GM20000 (cell line): Measurements from ENCODE around the gene THOC2.
"Not testable (repeated sequence)": the region's sequence is repeated elsewhere in the genome, so short reads cannot be mapped to it uniquely, and the experiment has no call there.

ENCODE experiments used
- DNase-seq: peaks from one replicate; pipeline ENCODE4 v3.0.0; 2012; ENCODE audit warnings: low spot score
- TF ChIP-seq, protein P1 (sequence below): IDR thresholded peaks from 2 replicates; pipeline ENCODE4 v1.5.1; 2012; ENCODE audit warnings: mild to moderate bottlenecking, control low read depth; ENCODE audit errors: extremely low read depth, missing control alignments

Gene THOC2

DNA sequence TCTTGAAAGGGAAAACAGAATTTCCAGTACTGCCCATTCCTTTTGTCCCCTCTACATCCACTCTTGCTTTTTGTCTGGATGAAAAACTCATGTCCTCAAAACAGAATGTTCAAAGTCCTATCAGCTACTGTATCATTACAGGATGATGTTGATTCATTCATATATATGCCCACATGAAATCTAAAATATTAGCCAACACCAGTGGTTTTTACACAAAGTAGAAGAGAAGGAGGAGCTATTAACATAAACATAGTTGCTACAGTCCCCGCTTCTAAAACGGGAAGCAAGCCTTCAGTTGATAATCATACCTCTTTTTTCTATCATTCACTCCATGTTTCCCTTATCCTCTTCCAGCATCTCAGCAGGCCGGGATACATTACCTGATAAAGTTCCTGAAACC is 7.7 kb upstream of the THOC2 start:
- no peak for DNase-seq
- TF ChIP-seq, protein P1, sequence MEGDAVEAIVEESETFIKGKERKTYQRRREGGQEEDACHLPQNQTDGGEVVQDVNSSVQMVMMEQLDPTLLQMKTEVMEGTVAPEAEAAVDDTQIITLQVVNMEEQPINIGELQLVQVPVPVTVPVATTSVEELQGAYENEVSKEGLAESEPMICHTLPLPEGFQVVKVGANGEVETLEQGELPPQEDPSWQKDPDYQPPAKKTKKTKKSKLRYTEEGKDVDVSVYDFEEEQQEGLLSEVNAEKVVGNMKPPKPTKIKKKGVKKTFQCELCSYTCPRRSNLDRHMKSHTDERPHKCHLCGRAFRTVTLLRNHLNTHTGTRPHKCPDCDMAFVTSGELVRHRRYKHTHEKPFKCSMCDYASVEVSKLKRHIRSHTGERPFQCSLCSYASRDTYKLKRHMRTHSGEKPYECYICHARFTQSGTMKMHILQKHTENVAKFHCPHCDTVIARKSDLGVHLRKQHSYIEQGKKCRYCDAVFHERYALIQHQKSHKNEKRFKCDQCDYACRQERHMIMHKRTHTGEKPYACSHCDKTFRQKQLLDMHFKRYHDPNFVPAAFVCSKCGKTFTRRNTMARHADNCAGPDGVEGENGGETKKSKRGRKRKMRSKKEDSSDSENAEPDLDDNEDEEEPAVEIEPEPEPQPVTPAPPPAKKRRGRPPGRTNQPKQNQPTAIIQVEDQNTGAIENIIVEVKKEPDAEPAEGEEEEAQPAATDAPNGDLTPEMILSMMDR = no peak

DNA sequence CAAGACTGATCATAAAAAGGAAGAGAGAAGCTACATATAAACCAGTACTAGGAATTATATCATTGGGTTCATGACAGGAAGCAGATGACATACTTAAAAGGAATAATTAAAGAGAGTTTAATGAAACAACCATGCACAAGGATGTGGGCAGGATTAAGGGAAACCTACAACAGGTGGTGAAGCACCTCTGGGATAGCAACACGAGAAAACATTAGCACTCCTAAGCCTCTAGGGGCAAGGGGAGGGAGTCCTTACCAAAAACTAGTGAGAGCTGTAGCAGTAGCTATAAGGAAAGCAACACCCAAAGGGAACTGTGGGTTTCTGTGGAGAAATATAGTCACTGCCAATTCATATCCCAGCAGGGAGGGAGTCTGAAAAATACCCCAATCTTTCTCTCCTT is 7.2 kb upstream of the THOC2 start:
- TF ChIP-seq, protein P1 = no peak
- DNase-seq = no peak

DNA sequence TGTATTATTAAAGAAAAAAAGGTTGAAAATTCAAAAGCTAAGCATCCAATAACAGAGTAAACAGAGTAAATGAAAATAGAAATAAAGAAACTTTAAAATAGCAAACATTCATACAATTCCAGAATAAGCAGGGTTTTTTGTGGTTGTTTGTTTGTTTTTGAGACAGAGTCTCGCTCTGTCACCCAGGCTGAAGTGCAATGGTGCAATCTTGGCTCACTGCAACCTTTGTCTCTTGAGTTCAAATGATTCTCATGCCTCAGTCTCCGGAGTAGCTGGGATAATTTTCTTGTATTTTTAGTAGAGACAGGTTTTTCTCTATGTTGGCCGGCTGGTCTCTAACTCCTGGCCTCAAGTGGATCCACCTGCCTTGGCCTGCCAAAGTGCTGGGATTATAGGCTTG is 6.6 kb upstream of the THOC2 start:
- DNase-seq = no peak
- TF ChIP-seq, protein P1 = no peak

DNA sequence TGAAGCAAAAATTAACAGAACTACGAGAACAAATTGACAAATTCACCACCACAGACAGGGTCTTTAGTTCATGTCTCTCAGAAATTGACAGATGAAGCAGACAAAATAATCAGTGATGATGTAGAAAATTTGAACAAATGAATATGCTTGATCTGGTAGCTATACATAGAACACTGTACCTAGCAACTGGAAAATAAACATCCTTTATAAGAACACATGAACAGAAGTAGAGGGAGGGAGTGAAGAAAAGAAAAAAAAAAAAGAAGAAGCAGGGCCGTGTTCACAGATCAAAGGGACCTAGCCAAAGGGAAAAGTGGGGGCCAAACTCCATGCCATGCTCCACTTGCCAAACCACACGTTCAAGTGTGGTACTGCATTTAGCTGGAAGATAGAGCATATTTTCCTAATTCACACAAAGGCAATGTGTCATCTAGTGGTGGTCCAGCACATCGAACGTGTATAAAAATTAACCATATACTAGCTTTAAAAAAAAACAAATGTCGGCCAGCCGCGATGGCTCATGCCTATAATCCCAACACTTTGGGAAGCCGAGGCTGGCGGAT is 5.6 kb upstream of the THOC2 start:
- TF ChIP-seq, protein P1 = no peak
- DNase-seq = no peak

DNA sequence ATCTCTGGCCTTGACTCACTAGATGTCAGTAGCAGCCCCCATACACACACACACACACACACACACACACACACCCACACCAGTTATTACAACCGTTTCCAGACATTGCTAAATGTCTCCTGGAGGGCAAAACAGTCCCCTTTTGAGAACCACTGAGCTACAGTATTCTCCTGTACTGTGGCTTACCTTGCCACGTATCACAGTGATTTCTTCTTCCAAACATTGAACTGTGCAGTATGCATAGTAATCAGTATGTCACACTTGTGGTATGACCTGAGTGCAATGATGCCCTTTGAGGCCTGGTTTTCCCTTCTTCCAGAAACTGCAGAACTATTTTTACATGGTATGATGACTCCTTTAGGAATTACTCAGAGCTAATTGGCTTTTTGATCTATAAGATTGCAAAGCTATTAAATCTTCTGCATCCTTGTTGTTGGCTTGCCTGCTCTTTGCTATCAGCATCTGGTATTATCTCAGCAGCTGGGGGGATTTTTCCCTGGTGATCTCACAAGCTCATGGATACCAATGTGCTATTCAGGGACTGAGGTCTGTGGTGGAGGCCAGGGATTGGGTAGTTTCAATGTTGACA is 3.6 kb upstream of the THOC2 start:
- no peak for DNase-seq
- TF ChIP-seq, protein P1 = no peak

DNA sequence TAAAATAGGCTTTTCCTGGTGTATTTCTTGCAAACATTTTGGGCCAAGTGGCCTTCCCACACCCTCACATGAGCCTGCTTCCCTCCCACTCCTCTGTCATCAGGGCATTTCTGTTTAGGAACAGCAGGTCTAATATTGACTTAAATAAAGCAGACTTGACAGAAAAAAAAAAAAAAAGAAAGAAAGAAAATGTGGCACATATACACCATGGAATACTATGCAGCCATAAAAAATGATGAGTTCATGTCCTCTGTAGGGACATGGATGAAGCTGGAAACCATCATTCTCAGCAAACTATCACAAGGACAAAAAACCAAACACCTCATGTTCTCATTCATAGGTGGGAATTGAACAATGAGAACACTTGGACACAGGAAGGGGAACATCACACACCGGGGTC is 2.3 kb upstream of the THOC2 start:
- not testable (repeated sequence) for DNase-seq

DNA sequence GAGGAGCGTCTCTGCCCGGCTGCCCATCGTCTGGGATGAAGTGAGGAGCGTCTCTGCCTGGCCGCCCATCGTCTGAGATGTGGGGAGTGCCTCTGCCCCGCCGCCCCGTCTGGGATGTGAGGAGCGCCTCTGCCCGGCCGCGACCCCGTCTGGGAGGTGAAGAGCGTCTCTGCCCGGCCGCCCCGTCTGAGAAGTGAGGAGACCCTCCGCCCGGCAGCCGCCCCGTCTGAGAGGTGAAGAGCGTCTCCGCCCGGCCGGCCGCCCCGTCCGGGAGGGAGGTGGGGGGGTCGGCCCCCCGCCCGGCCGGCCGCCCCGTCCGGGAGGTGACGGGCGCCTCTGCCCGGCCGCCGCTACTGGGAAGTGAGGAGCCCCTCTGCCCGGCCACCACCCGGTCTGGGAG is 1.2 kb upstream of the THOC2 start:
- not testable (repeated sequence) for DNase-seq

DNA sequence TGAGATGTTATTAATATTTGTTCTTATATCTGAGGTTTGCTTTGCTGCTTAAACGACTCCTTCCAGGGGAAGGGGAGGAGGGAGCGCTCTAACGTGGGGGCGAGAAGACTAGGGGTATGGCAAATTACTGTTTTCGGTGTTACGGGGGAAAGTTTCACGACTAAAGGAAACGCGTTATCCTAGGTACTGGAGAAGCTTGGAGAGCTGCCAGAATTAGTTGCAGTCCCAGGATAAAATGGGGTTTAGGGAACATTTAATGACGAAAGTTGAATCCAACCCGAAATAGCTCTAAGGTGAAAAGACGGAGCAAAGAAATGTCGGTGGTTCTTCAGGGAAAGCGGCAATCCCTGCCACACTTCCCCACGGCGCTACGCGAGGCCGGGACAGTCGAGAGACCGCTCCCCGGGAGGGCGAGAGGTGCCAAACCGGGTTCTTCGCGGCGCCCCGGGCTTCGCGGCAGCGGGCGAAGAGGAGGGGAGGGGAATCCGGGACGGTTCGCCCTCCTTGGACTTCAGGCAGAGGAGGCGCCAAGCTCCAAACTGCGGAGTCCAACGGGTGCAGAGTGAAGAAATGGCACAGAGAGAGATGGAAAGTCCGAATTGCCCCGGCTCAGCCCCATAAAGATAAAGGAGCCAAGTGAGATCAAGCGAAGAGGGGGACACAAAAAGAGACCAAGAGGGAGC is 724 bp downstream of the THOC2 start:
- TF ChIP-seq, protein P1 = no peak
- DNase-seq = no peak
